GM12878 (cell line): ENCODE measurements around the gene CFAP61. TPM values are rescaled to one million over a fixed set of nuclear protein-coding genes. Genes with fewer than 3 reads are reported as not detected.

Experiments
- ATAC-seq: fragments of 200-7000 bp; cut with Tn5 transposase; 3 replicates; pipeline ENCODE4 v1.9.1; 2020; ENCODE audit warnings: mild to moderate bottlenecking, moderate library complexity
- BruUV-seq: library from RNA; stranded (reverse); fragments of 400-500 nt; replicated peaks from 2 replicates; lab custom pipeline; 2021; lab: Mats Ljungman, UMichigan
- CTCF ChIA-PET: fragments of 300-600 bp; sonication (Branson Sonifier 250); formaldehyde crosslinking; extraction: SDS; loops from one replicate; lab custom pipeline; 2021; ENCODE audit warnings: inconsistent platforms; lab: Yijun Ruan, JAX
- POLR2A ChIA-PET: fragments of 350-600 bp; formaldehyde crosslinking; extraction: SDS; loops from one replicate; lab custom pipeline; 2021; ENCODE audit warnings: inconsistent platforms; lab: Charles Lee
- RAD21 ChIA-PET: fragments of 300-600 bp; sonication (Branson Sonifier 250); formaldehyde crosslinking; loops from one replicate; lab custom pipeline; 2023; ENCODE audit warnings: antibody characterized with exemption; ENCODE audit not compliant: unreplicated experiment; lab: Charles Lee
- SMC1A ChIA-PET: fragments of 300-600 bp; sonication (Branson Sonifier 250); formaldehyde crosslinking; loops from one replicate; lab custom pipeline; 2023; ENCODE audit not compliant: unreplicated experiment, uncharacterized antibody; lab: Charles Lee
- DNase-seq: peaks from one replicate; pipeline ENCODE4 v3.0.0-alpha.2; 2011; ENCODE audit warnings: low read depth, low spot score
- FAIRE-seq: peaks from 3 replicates; lab custom pipeline; 2011; peaks lifted over from hg19 to GRCh38; lab: Jason Lieb, UNC
- H2AFZ ChIP-seq: 2 replicates; pipeline ENCODE4 v1.6.0; 2011; ENCODE audit warnings: low read depth, low read length, control low read depth; ENCODE audit not compliant: control insufficient read depth
- H3K27ac ChIP-seq: 2 replicates; pipeline ENCODE4 v1.5.1; 2011; ENCODE audit warnings: control low read depth; ENCODE audit not compliant: control insufficient read depth, insufficient read depth
- H3K27me3 ChIP-seq, 2 experiments: replicated peaks in 1 of 2; 2 replicates each; pipeline versions ENCODE4 v1.6.0 to v1.6.1; 2011; ENCODE audit warnings: low read length in 1 of 2; ENCODE audit not compliant: control insufficient read depth in 2 of 2, insufficient read depth in 2 of 2
- H3K36me3 ChIP-seq, 2 experiments: 2 replicates each; pipeline ENCODE4 v1.5.1; 2011; ENCODE audit warnings: low read length in 1 of 2; ENCODE audit not compliant: control insufficient read depth in 2 of 2, insufficient read depth in 2 of 2
- H3K4me1 ChIP-seq: 2 replicates; pipeline ENCODE4 v1.6.1; 2011; ENCODE audit warnings: mild to moderate bottlenecking, low read length, moderate library complexity, mixed read lengths; ENCODE audit not compliant: control insufficient read depth, insufficient read depth
- H3K4me2 ChIP-seq: 2 replicates; pipeline ENCODE4 v1.6.0; 2011; ENCODE audit warnings: control low read depth; ENCODE audit not compliant: control insufficient read depth, insufficient read depth
- H3K4me3 ChIP-seq: fragments of 200-600 bp; sonication (generic); 2 replicates; pipeline ENCODE4 v1.5.1; 2016
- H3K79me2 ChIP-seq: 2 replicates; pipeline ENCODE4 v1.6.0; 2011; ENCODE audit warnings: low read length; ENCODE audit not compliant: control insufficient read depth, insufficient read depth
- H3K9ac ChIP-seq: 2 replicates; pipeline ENCODE4 v1.8.0; 2011; ENCODE audit warnings: low read length, control low read depth, mixed read lengths; ENCODE audit not compliant: control insufficient read depth, insufficient read depth
- H3K9me3 ChIP-seq: replicated peaks from 3 replicates; pipeline ENCODE4 v1.5.1; 2011; ENCODE audit warnings: mild to moderate bottlenecking, low read length; ENCODE audit not compliant: control insufficient read depth, insufficient read depth
- H4K20me1 ChIP-seq: 2 replicates; pipeline ENCODE4 v1.6.0; 2011; ENCODE audit not compliant: control insufficient read depth, insufficient read depth
- BMI1 ChIP-seq: fragments of 450-650 bp; IDR thresholded peaks from 2 replicates; pipeline ENCODE4 v1.6.1; 2016; ENCODE audit warnings: mild to moderate bottlenecking, moderate library complexity, borderline replicate concordance
- CBX5 ChIP-seq: sonication (generic); IDR thresholded peaks from 2 replicates; pipeline ENCODE4 v1.6.1; 2016; ENCODE audit warnings: low read depth, moderate library complexity, mild to moderate bottlenecking, inconsistent platforms
- E2F8 ChIP-seq: fragments of 450-650 bp; IDR thresholded peaks from 2 replicates; pipeline ENCODE4 v1.6.1; 2018; ENCODE audit warnings: mild to moderate bottlenecking, low read depth, moderate library complexity; ENCODE audit not compliant: partially characterized antibody
- HDAC2 ChIP-seq: fragments of 200-600 bp; sonication (generic); IDR thresholded peaks from 2 replicates; pipeline ENCODE4 v1.6.1; 2017
- LARP7 ChIP-seq: fragments of 450-650 bp; IDR thresholded peaks from 2 replicates; pipeline ENCODE4 v1.6.1; 2017; ENCODE audit warnings: mild to moderate bottlenecking
- MEF2B ChIP-seq: fragments of 450-650 bp; IDR thresholded peaks from 2 replicates; pipeline ENCODE4 v1.6.1; 2018; ENCODE audit warnings: mild to moderate bottlenecking, moderate library complexity; ENCODE audit not compliant: partially characterized antibody, poor library complexity, severe bottlenecking
- MYB ChIP-seq: fragments of 150-350 bp; IDR thresholded peaks from 2 replicates; pipeline ENCODE4 v1.6.1; 2014; ENCODE audit warnings: mild to moderate bottlenecking, low read depth, low read length, borderline replicate concordance
- NFYB ChIP-seq: IDR thresholded peaks from 2 replicates; pipeline ENCODE4 v1.6.1; 2011; ENCODE audit warnings: low read depth, mild to moderate bottlenecking, low read length, improper control_type of control experiment, moderate library complexity; ENCODE audit not compliant: insufficient read depth
- NR2C2 ChIP-seq: IDR thresholded peaks from 2 replicates; pipeline ENCODE4 v1.6.1; 2011; ENCODE audit warnings: borderline replicate concordance, low read depth; ENCODE audit not compliant: control insufficient read depth, insufficient read length
- POLR2A ChIP-seq: IDR thresholded peaks from 2 replicates; pipeline ENCODE4 v1.6.1; 2011; ENCODE audit warnings: low read depth, mild to moderate bottlenecking, low read length
- RAD51 ChIP-seq: fragments of 450-650 bp; IDR thresholded peaks from 2 replicates; pipeline ENCODE4 v1.6.1; 2016; ENCODE audit warnings: moderate library complexity, mild to moderate bottlenecking, inconsistent platforms
- SIX5 ChIP-seq: IDR thresholded peaks from 2 replicates; pipeline ENCODE4 v1.6.1; 2011; ENCODE audit warnings: mild to moderate bottlenecking, low read depth, low read length, moderate library complexity; ENCODE audit not compliant: severe bottlenecking
- SMARCA5 ChIP-seq: fragments of 450-650 bp; IDR thresholded peaks from 2 replicates; pipeline ENCODE4 v1.6.1; 2017; ENCODE audit warnings: mild to moderate bottlenecking
- SP1 ChIP-seq: IDR thresholded peaks from one replicate; pipeline ENCODE4 v1.6.1; 2011; ENCODE audit warnings: low read depth, low read length
- SREBF1 ChIP-seq: IDR thresholded peaks from 2 replicates; pipeline ENCODE4 v1.6.1; 2012; ENCODE audit warnings: mild to moderate bottlenecking, low read length
- ZNF622 ChIP-seq: fragments of 450-650 bp; IDR thresholded peaks from 2 replicates; pipeline ENCODE4 v1.6.1; 2017; ENCODE audit warnings: mild to moderate bottlenecking, inconsistent platforms
- WGBS: methylation state at CpG from one replicate; pipeline ENCODE4 v1.1.6; 2016; ENCODE audit warnings: low lambda C conversion rate; ENCODE audit not compliant: insufficient replicate concordance, insufficient coverage; ENCODE audit errors: missing lambda C conversion rate; 5-methylcytosine and 5-hydroxymethylcytosine counted together
- in situ Hi-C: fragments of 300-500 bp; cut with MboI; formaldehyde crosslinking; loops from 9 replicates; pipeline ENCODE4 v1.14.3; 2018; ENCODE audit warnings: mixed read lengths
- intact Hi-C: fragments of 100-400 bp; cut with micrococcal nuclease; formaldehyde crosslinking; loops from one replicate; pipeline ENCODE4 v1.14.2; 2022; ENCODE audit not compliant: unreplicated experiment
- polyA plus RNA-seq, 11 experiments: library from polyadenylated mRNA; depleted of rRNA in 4 of 11; unstranded in 6 of 11; stranded (reverse) in 5 of 11; fragments of >200 nt; fragmentation: Nextera tagmentation in 4 of 11; fragmentation: Illumina TruSeq in 1 of 11; extraction: Ambion mirVana in 4 of 11; extraction: Trizol in 1 of 11; gene quantifications; 1 replicate in 1 of 11; 2 replicates in 10 of 11; pipeline versions ENCODE4 v1.2.1 to v1.2.3, GENCODE V29; 2011 to 2016; ENCODE audit warnings: inconsistent platforms in 2 of 11, missing spikeins in 2 of 11, low read depth in 1 of 11
- total RNA-seq, 4 experiments: library from RNA; depleted of rRNA in 3 of 4; stranded (reverse); fragments of >200 nt in 3 of 4; fragmentation: Illumina TruSeq in 1 of 4; extraction: Trizol in 1 of 4; gene quantifications; 2 replicates each; pipeline versions ENCODE4 v1.2.1 to v1.2.3, GENCODE V29; 2013 to 2021
- TF ChIP-seq, protein P1 (sequence below): fragments of 450-650 bp; IDR thresholded peaks from 2 replicates; pipeline ENCODE4 v1.6.1; 2017; ENCODE audit warnings: borderline replicate concordance
- TF ChIP-seq, protein P2 (sequence below): fragments of 450-650 bp; IDR thresholded peaks from 2 replicates; pipeline ENCODE4 v1.6.1; 2016; ENCODE audit warnings: mild to moderate bottlenecking, moderate library complexity, borderline replicate concordance

CFAP61 gene
- total and polyA plus RNA-seq, 10 of the 15 experiments (the other 5 are each of a cell fraction or from before 2014, with no cell fraction given): 0.11 to 0.41 (median 0.24) TPM; not detected in 7

DNA sequence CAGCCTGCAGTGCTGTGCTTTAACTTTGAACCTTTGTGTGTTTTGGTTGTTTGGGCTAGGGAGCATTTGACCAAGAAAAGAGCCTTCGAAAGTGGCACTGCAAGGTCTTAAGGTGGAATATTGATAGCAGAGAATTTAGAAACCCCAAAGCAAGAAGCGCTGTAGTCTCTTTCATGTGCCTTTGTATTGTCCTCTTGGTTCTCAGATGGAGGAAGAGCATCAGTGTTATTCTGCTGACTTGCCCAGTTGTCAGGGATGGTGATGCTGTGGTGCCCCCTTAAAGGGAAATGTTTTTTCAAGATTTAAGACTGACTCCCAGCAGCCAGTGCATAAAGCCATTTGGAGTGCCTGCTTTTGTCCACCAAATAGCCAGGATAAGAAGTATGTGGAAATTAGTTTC, 212.9 kb downstream of the CFAP61 start:
- POLR2A ChIA-PET: no interaction called here
- no peaks in the 10 kb centered on the region for H3K79me2 ChIP-seq
- FAIRE-seq (no peak), ATAC-seq (no peak), DNase-seq (no peak)
- BruUV-seq: no TSS peak
- no peaks in the 10 kb centered on the region for H3K36me3 ChIP-seq
- H2AFZ ChIP-seq: no peak overlapping the region
- RAD21 ChIA-PET: no interaction called here
- SMC1A ChIA-PET: interaction anchor here (2.2 kb wide), 1 partner anchor 13 kb away, joined by 6 read pairs; no protein-coding TSS in a partner anchor
- H3K9me3 ChIP-seq: no peaks in the 10 kb centered on the region; the same call in 2 of the 3 replicates
- no peak overlapping the region for H3K9ac ChIP-seq
- in situ Hi-C loops (no loop called here), intact Hi-C loops (no loop called here)
- H3K27ac ChIP-seq: no peak overlapping the region
- no peaks in the 10 kb centered on the region for H3K27me3 ChIP-seq
- CTCF ChIA-PET: no interaction called here
- no peak overlapping the region for H3K4me2 ChIP-seq
- no peaks in the 10 kb centered on the region for H3K4me1 ChIP-seq
- H4K20me1 ChIP-seq: no peaks in the 10 kb centered on the region
- 27% methylated on average over 2 of the region's 2 CpGs for WGBS
- TF ChIP-seq SMARCA5: no peak
- no peak for TF ChIP-seq NR2C2
- TF ChIP-seq ZNF622: no peak
- no peak for TF ChIP-seq HDAC2
- no peak for TF ChIP-seq BMI1
- TF ChIP-seq MYB: no peak
- TF ChIP-seq LARP7: no peak
- TF ChIP-seq E2F8: no peak
- TF ChIP-seq SP1: no peak
- TF ChIP-seq NFYB: no peak
- no peak for TF ChIP-seq SIX5
- no peak for TF ChIP-seq CBX5
- no peak for TF ChIP-seq SREBF1
- TF ChIP-seq MEF2B: no peak
- TF ChIP-seq, protein P1, sequence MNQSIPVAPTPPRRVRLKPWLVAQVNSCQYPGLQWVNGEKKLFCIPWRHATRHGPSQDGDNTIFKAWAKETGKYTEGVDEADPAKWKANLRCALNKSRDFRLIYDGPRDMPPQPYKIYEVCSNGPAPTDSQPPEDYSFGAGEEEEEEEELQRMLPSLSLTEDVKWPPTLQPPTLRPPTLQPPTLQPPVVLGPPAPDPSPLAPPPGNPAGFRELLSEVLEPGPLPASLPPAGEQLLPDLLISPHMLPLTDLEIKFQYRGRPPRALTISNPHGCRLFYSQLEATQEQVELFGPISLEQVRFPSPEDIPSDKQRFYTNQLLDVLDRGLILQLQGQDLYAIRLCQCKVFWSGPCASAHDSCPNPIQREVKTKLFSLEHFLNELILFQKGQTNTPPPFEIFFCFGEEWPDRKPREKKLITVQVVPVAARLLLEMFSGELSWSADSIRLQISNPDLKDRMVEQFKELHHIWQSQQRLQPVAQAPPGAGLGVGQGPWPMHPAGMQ: no peak
- TF ChIP-seq, protein P2, sequence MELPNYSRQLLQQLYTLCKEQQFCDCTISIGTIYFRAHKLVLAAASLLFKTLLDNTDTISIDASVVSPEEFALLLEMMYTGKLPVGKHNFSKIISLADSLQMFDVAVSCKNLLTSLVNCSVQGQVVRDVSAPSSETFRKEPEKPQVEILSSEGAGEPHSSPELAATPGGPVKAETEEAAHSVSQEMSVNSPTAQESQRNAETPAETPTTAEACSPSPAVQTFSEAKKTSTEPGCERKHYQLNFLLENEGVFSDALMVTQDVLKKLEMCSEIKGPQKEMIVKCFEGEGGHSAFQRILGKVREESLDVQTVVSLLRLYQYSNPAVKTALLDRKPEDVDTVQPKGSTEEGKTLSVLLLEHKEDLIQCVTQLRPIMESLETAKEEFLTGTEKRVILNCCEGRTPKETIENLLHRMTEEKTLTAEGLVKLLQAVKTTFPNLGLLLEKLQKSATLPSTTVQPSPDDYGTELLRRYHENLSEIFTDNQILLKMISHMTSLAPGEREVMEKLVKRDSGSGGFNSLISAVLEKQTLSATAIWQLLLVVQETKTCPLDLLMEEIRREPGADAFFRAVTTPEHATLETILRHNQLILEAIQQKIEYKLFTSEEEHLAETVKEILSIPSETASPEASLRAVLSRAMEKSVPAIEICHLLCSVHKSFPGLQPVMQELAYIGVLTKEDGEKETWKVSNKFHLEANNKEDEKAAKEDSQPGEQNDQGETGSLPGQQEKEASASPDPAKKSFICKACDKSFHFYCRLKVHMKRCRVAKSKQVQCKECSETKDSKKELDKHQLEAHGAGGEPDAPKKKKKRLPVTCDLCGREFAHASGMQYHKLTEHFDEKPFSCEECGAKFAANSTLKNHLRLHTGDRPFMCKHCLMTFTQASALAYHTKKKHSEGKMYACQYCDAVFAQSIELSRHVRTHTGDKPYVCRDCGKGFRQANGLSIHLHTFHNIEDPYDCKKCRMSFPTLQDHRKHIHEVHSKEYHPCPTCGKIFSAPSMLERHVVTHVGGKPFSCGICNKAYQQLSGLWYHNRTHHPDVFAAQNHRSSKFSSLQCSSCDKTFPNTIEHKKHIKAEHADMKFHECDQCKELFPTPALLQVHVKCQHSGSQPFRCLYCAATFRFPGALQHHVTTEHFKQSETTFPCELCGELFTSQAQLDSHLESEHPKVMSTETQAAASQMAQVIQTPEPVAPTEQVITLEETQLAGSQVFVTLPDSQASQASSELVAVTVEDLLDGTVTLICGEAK: no peak
- TF ChIP-seq POLR2A: no peak
- no peak for TF ChIP-seq RAD51
- H3K4me3 ChIP-seq: no peak overlapping the region
